Measurements from ENCODE around the gene DENND4A.
"Not testable (repeated sequence)": the region's sequence is repeated elsewhere in the genome, so short reads cannot be mapped to it uniquely, and the experiment has no call there.

GRCh38 chr15:65615887-65616286 is 176.2 kb downstream of the DENND4A start:
- TF ChIP-seq CTCF (IDR thresholded peaks at IDR 0.05); TCF7L2 (IDR thresholded peaks at IDR 0.05; ENCODE audit: low read depth, low read length); SIN3A (IDR thresholded peaks at IDR 0.05; ENCODE audit: borderline replicate concordance, insufficient read depth, low read depth, low read length); POLR2AphosphoS5 (IDR thresholded peaks at IDR 0.05; ENCODE audit: low read depth, low read length); REST (IDR thresholded peaks at IDR 0.05; ENCODE audit: insufficient read depth in 1 of 2, low read depth in 2 of 2, low read length in 1 of 2): not testable (repeated sequence)

All from Panc1 (cell line).